Measurements from ENCODE around the gene UBE3C. TPM values are rescaled to one million over a fixed set of nuclear protein-coding genes. Genes with fewer than 3 reads are reported as not detected.

Gene UBE3C
- total and polyA plus RNA-seq, 10 donors: 9.7 to 81.6 (median 59.1) TPM

GRCh38 chr7:157233677-157234076 is 95.0 kb downstream of the UBE3C start:
- Histone ChIP-seq H3K4me3 (no peak overlapping the region), H3K9me3 (no peaks in the 10 kb centered on the region), H3K36me3 (peaks cover 0 to 100% (median 42%) of the 10 kb centered on the region in 6 donors), H3K27ac (no peak overlapping the region), H3K27me3 (replicated peaks in 1 of 7) (no peaks in the 10 kb centered on the region), H3K4me1 (no peaks in the 10 kb centered on the region)
- TF ChIP-seq CTCF (IDR thresholded peaks at IDR 0.05 in 8 of 11, conservative IDR thresholded peaks at IDR 0.05 in 3 of 11): no peak
- TF ChIP-seq POLR2AphosphoS5 (IDR thresholded peaks at IDR 0.05): no peak
- no peak for TF ChIP-seq POLR2A (IDR thresholded peaks at IDR 0.05)
- no peak for DNase-seq
- intact Hi-C loops (cut with DNase I; ENCODE audit: low total_unique reads): no loop called here
- 79 to 93% (median 90%) methylated on average over 2 of the region's 2 CpGs for WGBS, 5 donors

- H3K4me1 ChIP-seq: no peaks in the 10 kb centered on the region
- peaks cover 0 to 100% (median 39%) of the 10 kb centered on the region in 6 donors for H3K36me3 ChIP-seq
- no peaks in the 10 kb centered on the region for H3K27me3 ChIP-seq (replicated peaks in 1 of 7)
- no peaks in the 10 kb centered on the region for H3K9me3 ChIP-seq
- 50 to 99% (median 97%) methylated on average over 5 of the region's 5 CpGs for WGBS, 5 donors
- DNase-seq: no peak
- no peak overlapping the region for H3K27ac ChIP-seq
- TF ChIP-seq POLR2AphosphoS5 (IDR thresholded peaks at IDR 0.05): no peak
- no peak for TF ChIP-seq CTCF (IDR thresholded peaks at IDR 0.05 in 8 of 11, conservative IDR thresholded peaks at IDR 0.05 in 3 of 11)
- TF ChIP-seq POLR2A (IDR thresholded peaks at IDR 0.05): no peak
- no peak overlapping the region for H3K4me3 ChIP-seq
- intact Hi-C loops (cut with DNase I; ENCODE audit: low total_unique reads): no loop called here
These were observed 95.5 kb downstream of the UBE3C start for GRCh38 chr7:157234271-157234670.

- 92 to 98% (median 95%) methylated on average over 2 of the region's 2 CpGs for WGBS, 5 donors
- intact Hi-C loops (cut with DNase I; ENCODE audit: low total_unique reads): no loop called here
- no peak overlapping the region for H3K4me3 ChIP-seq
- peaks cover 0 to 97% (median 35%) of the 10 kb centered on the region in 6 donors for H3K36me3 ChIP-seq
- no peaks in the 10 kb centered on the region for H3K9me3 ChIP-seq
- TF ChIP-seq CTCF (IDR thresholded peaks at IDR 0.05 in 8 of 11, conservative IDR thresholded peaks at IDR 0.05 in 3 of 11) (no peak), POLR2A (IDR thresholded peaks at IDR 0.05) (no peak), POLR2AphosphoS5 (IDR thresholded peaks at IDR 0.05) (no peak)
- H3K4me1 ChIP-seq: no peaks in the 10 kb centered on the region
- DNase-seq: no peak
- H3K27me3 ChIP-seq (replicated peaks in 1 of 7): no peaks in the 10 kb centered on the region
- H3K27ac ChIP-seq: no peak overlapping the region
These were observed 96.9 kb downstream of the UBE3C start for GRCh38 chr7:157235357-157236333.

GRCh38 chr7:157238087-157238486 is 99.4 kb downstream of the UBE3C start:
- Histone ChIP-seq H3K27ac (no peak overlapping the region), H3K27me3 (replicated peaks in 1 of 7) (no peaks in the 10 kb centered on the region), H3K36me3 (peaks cover 0 to 92% (median 21%) of the 10 kb centered on the region in 6 donors), H3K4me3 (no peak overlapping the region), H3K4me1 (no peaks in the 10 kb centered on the region), H3K9me3 (no peaks in the 10 kb centered on the region)
- TF ChIP-seq CTCF (IDR thresholded peaks at IDR 0.05 in 8 of 11, conservative IDR thresholded peaks at IDR 0.05 in 3 of 11) (no peak), POLR2A (IDR thresholded peaks at IDR 0.05) (no peak), POLR2AphosphoS5 (IDR thresholded peaks at IDR 0.05) (no peak)
- intact Hi-C loops (cut with DNase I; ENCODE audit: low total_unique reads): no loop called here
- whole genome bisulfite sequencing, 5 donors: 93 to 97% (median 94%) methylated on average over 8 of the region's 8 CpGs
- no peak for DNase-seq

Data from spleen (tissue), 11 donors.